Fibroblast of lung (primary cell): Measurements from ENCODE around the gene PLA2G12B. TPM values are rescaled to one million over a fixed set of nuclear protein-coding genes. Genes with fewer than 3 reads are reported as not detected.

Experiments used
- DNase-seq, 2 donors: peaks; one replicate each; pipeline versions ENCODE4 v3.0.0 to v3.0.0-alpha.2; 2010; ENCODE audit warnings: low read depth in 2 of 2
- H2AFZ ChIP-seq: 2 replicates; pipeline ENCODE4 v1.5.1; 2012; ENCODE audit warnings: low read length, control low read depth, inconsistent platforms
- H3K27ac ChIP-seq: 2 replicates; pipeline ENCODE4 v1.5.1; 2011; ENCODE audit warnings: low read length, control low read depth; ENCODE audit not compliant: insufficient read depth
- H3K27me3 ChIP-seq: 2 replicates; pipeline ENCODE4 v1.5.1; 2011; ENCODE audit warnings: mild to moderate bottlenecking, low read length; ENCODE audit not compliant: control insufficient read depth, insufficient read depth
- H3K36me3 ChIP-seq: 2 replicates; pipeline ENCODE4 v1.5.1; 2011; ENCODE audit warnings: low read length; ENCODE audit not compliant: control insufficient read depth, insufficient read depth
- H3K4me1 ChIP-seq: 2 replicates; pipeline ENCODE4 v1.5.1; 2011; ENCODE audit warnings: low read length; ENCODE audit not compliant: control insufficient read depth, insufficient read depth; ENCODE audit errors: extremely low read depth
- H3K4me2 ChIP-seq: 2 replicates; pipeline ENCODE4 v1.5.1; 2011; ENCODE audit warnings: low read length, control low read depth; ENCODE audit not compliant: insufficient read depth; ENCODE audit errors: extremely low read depth
- H3K4me3 ChIP-seq, 4 experiments: fragments of 200-600 bp in 1 of 4; sonication (generic) in 1 of 4; replicated peaks in 1 of 4; 2 replicates each; pipeline ENCODE4 v1.5.1; 2011 to 2016; ENCODE audit warnings: low read length in 4 of 4, low read depth in 3 of 4, mild to moderate bottlenecking in 3 of 4, control low read depth in 2 of 4, inconsistent platforms in 1 of 4, mixed read lengths in 1 of 4; ENCODE audit not compliant: insufficient read depth in 1 of 4; ENCODE audit errors: control extremely low read depth in 1 of 4
- H3K79me2 ChIP-seq: 2 replicates; pipeline ENCODE4 v1.5.1; 2012; ENCODE audit warnings: mild to moderate bottlenecking, low read length, inconsistent platforms; ENCODE audit not compliant: control insufficient read depth, insufficient read depth
- H3K9ac ChIP-seq: 2 replicates; pipeline ENCODE4 v1.5.1; 2011; ENCODE audit warnings: mild to moderate bottlenecking, low read length, control low read depth; ENCODE audit not compliant: insufficient read depth
- H3K9me3 ChIP-seq: 2 replicates; pipeline ENCODE4 v1.5.1; 2012; ENCODE audit warnings: low read depth, low read length; ENCODE audit not compliant: control insufficient read depth, insufficient read depth
- H4K20me1 ChIP-seq: 2 replicates; pipeline ENCODE4 v1.5.1; 2011; ENCODE audit warnings: low read length; ENCODE audit not compliant: control insufficient read depth, insufficient read depth; ENCODE audit errors: extremely low read depth
- EZH2 ChIP-seq: IDR thresholded peaks from 2 replicates; pipeline ENCODE4 v1.5.1; 2012; ENCODE audit warnings: low read length, control low read depth, mild to moderate bottlenecking; ENCODE audit errors: missing control alignments
- polyA plus RNA-seq, 2 donors: library from polyadenylated mRNA; depleted of rRNA in 1 of 2; stranded (reverse) in 1 of 2; unstranded in 1 of 2; fragments of >200 nt; gene quantifications; 2 replicates each; pipeline ENCODE4 v1.2.1, GENCODE V29; 2011 to 2012; ENCODE audit warnings: missing spikeins in 1 of 2
- total RNA-seq: library from RNA; depleted of rRNA; stranded (reverse); fragments of >200 nt; gene quantifications from 2 replicates; pipeline ENCODE4 v1.2.1, GENCODE V29; 2014
- TF ChIP-seq, protein P1 (sequence below), 2 donors: IDR thresholded peaks in 1 of 2; conservative IDR thresholded peaks in 1 of 2; 1 replicate in 1 of 2; 2 replicates in 1 of 2; pipeline ENCODE4 v1.5.1; 2011 to 2012; ENCODE audit warnings: low read length in 2 of 2, control low read depth in 1 of 2, inconsistent platforms in 1 of 2, low read depth in 1 of 2, mild to moderate bottlenecking in 1 of 2

The PLA2G12B gene
- total and polyA plus RNA-seq, 2 donors (not counting 1 experiment from before 2014, with no cell fraction given) = not detected

DNA sequence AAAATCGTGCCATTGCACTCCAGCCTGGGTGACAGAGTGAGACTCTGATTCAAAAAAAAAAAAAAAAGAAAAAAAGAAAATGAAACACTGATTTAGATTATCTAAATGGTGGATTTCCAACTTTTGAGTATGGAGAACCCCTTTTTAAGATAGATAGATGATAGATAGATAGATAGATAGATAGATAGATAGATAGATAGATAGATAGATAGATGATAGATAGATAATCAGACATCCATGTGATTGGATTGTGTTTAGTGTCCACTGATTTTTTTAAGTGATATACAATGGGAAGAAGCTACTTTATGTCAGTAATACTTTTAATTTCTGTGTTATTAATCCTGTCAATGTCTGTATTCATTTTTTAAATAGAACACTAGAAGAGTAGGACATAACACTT, 55.1 kb downstream of the PLA2G12B start:
- no peak for DNase-seq
- no peak overlapping the region for H3K4me3 ChIP-seq
- no peak overlapping the region for H2AFZ ChIP-seq
- no peaks in the 10 kb centered on the region for H3K9me3 ChIP-seq
- no peak overlapping the region for H3K27ac ChIP-seq
- H3K36me3 ChIP-seq = no peaks in the 10 kb centered on the region
- H3K79me2 ChIP-seq = no peaks in the 10 kb centered on the region
- TF ChIP-seq, protein P1, sequence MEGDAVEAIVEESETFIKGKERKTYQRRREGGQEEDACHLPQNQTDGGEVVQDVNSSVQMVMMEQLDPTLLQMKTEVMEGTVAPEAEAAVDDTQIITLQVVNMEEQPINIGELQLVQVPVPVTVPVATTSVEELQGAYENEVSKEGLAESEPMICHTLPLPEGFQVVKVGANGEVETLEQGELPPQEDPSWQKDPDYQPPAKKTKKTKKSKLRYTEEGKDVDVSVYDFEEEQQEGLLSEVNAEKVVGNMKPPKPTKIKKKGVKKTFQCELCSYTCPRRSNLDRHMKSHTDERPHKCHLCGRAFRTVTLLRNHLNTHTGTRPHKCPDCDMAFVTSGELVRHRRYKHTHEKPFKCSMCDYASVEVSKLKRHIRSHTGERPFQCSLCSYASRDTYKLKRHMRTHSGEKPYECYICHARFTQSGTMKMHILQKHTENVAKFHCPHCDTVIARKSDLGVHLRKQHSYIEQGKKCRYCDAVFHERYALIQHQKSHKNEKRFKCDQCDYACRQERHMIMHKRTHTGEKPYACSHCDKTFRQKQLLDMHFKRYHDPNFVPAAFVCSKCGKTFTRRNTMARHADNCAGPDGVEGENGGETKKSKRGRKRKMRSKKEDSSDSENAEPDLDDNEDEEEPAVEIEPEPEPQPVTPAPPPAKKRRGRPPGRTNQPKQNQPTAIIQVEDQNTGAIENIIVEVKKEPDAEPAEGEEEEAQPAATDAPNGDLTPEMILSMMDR (conservative IDR thresholded peaks at IDR 0.05 in 1 of 2, IDR thresholded peaks at IDR 0.05 in 1 of 2; ENCODE audit: low read depth in 1 of 2, low read length in 2 of 2) = no peak
- TF ChIP-seq EZH2 = no peak
- no peaks in the 10 kb centered on the region for H3K4me1 ChIP-seq
- H3K9ac ChIP-seq = no peak overlapping the region
- no peaks in the 10 kb centered on the region for H4K20me1 ChIP-seq
- no peaks in the 10 kb centered on the region for H3K27me3 ChIP-seq
- H3K4me2 ChIP-seq = no peak overlapping the region

DNA sequence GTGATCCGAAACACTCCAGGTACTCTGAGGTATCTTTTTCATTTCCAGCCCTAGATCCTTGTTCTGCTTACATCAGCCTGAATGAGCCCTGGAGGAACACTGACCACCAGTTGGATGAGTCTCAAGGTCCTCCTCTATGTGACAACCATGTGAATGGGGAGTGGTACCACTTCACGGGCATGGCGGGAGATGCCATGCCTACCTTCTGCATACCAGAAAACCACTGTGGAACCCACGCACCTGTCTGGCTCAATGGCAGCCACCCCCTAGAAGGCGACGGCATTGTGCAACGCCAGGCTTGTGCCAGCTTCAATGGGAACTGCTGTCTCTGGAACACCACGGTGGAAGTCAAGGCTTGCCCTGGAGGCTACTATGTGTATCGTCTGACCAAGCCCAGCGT, 56.0 kb downstream of the PLA2G12B start:
- H3K4me1 ChIP-seq = no peaks in the 10 kb centered on the region
- DNase-seq = no peak

DNA sequence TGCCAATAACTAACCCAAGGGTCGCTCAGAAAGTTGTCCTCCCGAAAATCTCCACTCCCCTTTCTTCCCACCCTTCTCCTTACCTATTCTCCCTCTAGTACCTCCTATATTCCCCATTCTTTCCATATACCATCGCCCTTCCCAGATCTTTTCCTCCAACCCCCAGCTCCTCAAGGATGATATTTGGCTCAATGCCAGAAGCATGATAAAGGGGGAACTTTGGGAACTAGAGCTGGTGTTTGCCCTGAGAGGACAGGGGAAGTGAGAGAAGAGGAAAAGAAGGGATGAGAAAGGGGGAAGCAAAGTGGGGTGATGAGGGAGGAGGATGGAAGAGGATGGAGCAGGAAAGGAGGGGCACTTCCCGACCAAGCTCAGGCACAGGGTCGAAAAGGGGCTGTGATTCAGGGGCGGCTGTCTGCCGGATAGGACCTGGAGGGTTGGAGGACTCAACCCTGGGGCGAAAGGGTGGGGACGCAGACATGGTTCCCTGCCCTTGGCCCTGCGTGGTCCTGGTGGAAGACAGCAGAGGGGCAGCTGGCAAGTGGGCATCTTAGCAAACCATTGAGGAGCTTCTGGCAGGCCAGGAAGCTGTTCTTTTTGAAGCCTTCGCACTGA, 59.3 kb downstream of the PLA2G12B start:
- Histone ChIP-seq H3K4me2 (no peak overlapping the region), H3K79me2 (no peaks in the 10 kb centered on the region), H3K9me3 (no peaks in the 10 kb centered on the region), H3K27me3 (no peaks in the 10 kb centered on the region), H2AFZ (no peak overlapping the region), H3K36me3 (no peaks in the 10 kb centered on the region), H3K27ac (no peak overlapping the region), H4K20me1 (no peaks in the 10 kb centered on the region), H3K4me3 (no peak overlapping the region), H3K4me1 (no peaks in the 10 kb centered on the region), H3K9ac (no peak overlapping the region)
- TF ChIP-seq, protein P1 (conservative IDR thresholded peaks at IDR 0.05 in 1 of 2, IDR thresholded peaks at IDR 0.05 in 1 of 2; ENCODE audit: low read depth in 1 of 2, low read length in 2 of 2) = no peak
- TF ChIP-seq EZH2 = no peak
- no peak for DNase-seq

More for the DNA sequence above, 56.0 kb downstream of the PLA2G12B start:
- no peaks in the 10 kb centered on the region for H3K9me3 ChIP-seq
- no peak overlapping the region for H3K4me2 ChIP-seq
- H3K4me3 ChIP-seq = no peak overlapping the region
- no peak overlapping the region for H2AFZ ChIP-seq
- H3K27me3 ChIP-seq = no peaks in the 10 kb centered on the region
- no peak for TF ChIP-seq EZH2
- TF ChIP-seq, protein P1 (conservative IDR thresholded peaks at IDR 0.05 in 1 of 2, IDR thresholded peaks at IDR 0.05 in 1 of 2; ENCODE audit: low read depth in 1 of 2, low read length in 2 of 2) = no peak
- H3K27ac ChIP-seq = no peak overlapping the region
- no peaks in the 10 kb centered on the region for H4K20me1 ChIP-seq
- no peaks in the 10 kb centered on the region for H3K36me3 ChIP-seq
- H3K79me2 ChIP-seq = no peaks in the 10 kb centered on the region
- H3K9ac ChIP-seq = no peak overlapping the region
